ENCODE measurements around the gene TNFAIP8L3.
"Not testable (repeated sequence)": the region's sequence is repeated elsewhere in the genome, so short reads cannot be mapped to it uniquely, and the experiment has no call there.

The TNFAIP8L3 gene

DNA sequence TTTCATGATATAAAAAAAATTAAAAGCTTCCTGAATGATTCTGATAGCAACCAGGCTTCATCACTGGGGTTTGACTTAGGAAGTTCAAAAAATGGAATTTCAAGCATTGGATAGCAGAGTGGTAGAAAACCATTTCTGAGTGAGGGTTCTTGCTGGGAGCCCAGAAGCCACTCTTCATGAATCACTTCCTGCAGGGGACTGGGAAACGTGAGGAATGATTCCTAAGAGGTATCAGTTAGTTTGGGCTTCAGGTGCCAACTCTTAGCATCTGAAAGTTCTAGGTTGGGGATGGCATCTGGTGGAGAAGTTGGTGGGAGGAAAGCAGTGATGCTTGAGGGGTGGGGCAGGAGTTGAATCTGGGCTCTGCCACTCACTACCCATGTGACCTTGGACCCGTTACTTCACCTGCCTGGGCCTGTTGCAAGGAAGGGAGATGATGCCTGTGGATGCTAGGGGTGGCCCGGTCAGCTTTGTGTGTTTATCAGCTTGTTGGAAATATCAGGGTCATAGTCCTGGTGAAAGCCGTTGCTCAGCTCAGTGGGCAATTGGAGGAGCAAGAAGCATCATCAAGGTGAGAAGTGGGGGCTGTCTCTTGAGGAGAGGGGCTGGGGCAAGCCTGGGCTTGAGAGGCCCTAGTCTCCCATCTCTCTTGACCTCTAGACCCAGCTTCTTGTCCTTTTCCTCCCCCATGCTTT is 37.0 kb upstream of the TNFAIP8L3 start:
- TF ChIP-seq TAF1 (IDR thresholded peaks at IDR 0.05; ENCODE audit: borderline replicate concordance, low read depth, low read length) = no peak
- TF ChIP-seq POLR2AphosphoS5 (IDR thresholded peaks at IDR 0.05; ENCODE audit: low read depth, low read length) = no peak
- no peak for TF ChIP-seq POLR2A (IDR thresholded peaks at IDR 0.05; ENCODE audit: low read depth, low read length)
- FAIRE-seq (no peak), DNase-seq (ENCODE audit: insufficient read length) (no peak)

GRCh38 chr15:51130344-51130743 is 35.6 kb upstream of the TNFAIP8L3 start:
- no peak for TF ChIP-seq POLR2A (IDR thresholded peaks at IDR 0.05; ENCODE audit: low read depth, low read length)
- no peak for TF ChIP-seq TAF1 (IDR thresholded peaks at IDR 0.05; ENCODE audit: borderline replicate concordance, low read depth, low read length)
- no peak for FAIRE-seq
- no peak for DNase-seq (ENCODE audit: insufficient read length)

- no peak for TF ChIP-seq TAF1 (IDR thresholded peaks at IDR 0.05; ENCODE audit: borderline replicate concordance, low read depth, low read length)
- no peak for TF ChIP-seq POLR2A (IDR thresholded peaks at IDR 0.05; ENCODE audit: low read depth, low read length)
- no peak for TF ChIP-seq POLR2AphosphoS5 (IDR thresholded peaks at IDR 0.05; ENCODE audit: low read depth, low read length)
- DNase-seq (ENCODE audit: insufficient read length) = no peak
- FAIRE-seq = no peak
Measured at GRCh38 chr15:51129535-51130188, 35.0 kb upstream of the TNFAIP8L3 start.

GRCh38 chr15:51128701-51129100 is 34.0 kb upstream of the TNFAIP8L3 start:
- DNase-seq (ENCODE audit: insufficient read length) (no peak), FAIRE-seq (no peak)
- TF ChIP-seq POLR2A (IDR thresholded peaks at IDR 0.05; ENCODE audit: low read depth, low read length) = no peak
- TF ChIP-seq TAF1 (IDR thresholded peaks at IDR 0.05; ENCODE audit: borderline replicate concordance, low read depth, low read length) = no peak
- TF ChIP-seq POLR2AphosphoS5 (IDR thresholded peaks at IDR 0.05; ENCODE audit: low read depth, low read length) = no peak

DNA sequence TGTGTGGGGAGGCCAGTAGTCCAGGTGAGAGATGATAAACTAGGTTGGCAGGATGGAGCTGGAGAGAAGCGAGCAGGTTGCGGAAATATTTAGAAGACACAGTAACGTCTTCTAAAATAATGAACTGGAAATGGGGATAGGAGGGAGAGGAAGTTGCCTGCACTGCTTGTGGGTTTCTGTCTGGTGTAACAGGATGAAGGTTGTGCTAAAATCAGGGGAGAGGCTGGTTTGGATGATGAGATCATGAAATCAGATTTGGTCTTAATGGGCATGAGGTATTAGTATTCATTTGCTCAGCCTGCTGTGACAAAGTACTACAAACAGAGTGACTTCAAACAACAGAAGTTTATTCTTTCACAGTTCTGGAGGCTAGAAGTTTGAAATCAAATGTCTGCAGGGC is 32.1 kb upstream of the TNFAIP8L3 start:
- FAIRE-seq (no peak), DNase-seq (ENCODE audit: insufficient read length) (no peak)
- TF ChIP-seq POLR2A (IDR thresholded peaks at IDR 0.05; ENCODE audit: low read depth, low read length) = no peak
- TF ChIP-seq TAF1 (IDR thresholded peaks at IDR 0.05; ENCODE audit: borderline replicate concordance, low read depth, low read length) = no peak
- TF ChIP-seq POLR2AphosphoS5 (IDR thresholded peaks at IDR 0.05; ENCODE audit: low read depth, low read length) = no peak

DNA sequence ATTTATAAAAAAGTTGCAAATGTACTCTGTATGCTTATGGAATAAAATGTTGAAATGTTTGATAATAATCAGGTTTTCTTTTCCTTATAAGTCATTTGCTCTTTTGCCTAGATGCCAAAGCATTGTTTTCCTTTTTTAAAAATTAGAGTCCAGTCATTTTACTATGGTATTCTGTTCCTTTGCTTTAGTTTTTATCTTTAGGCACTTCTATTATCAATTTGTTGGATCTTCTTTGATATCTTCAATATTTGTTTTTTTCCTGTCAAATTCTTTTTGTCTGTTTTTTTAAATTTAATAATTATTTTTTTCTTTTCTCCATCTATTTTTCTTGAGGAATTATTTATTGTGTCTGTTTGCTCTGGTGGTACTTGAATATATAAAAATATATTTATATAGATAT is 28.3 kb upstream of the TNFAIP8L3 start:
- not testable (repeated sequence) for FAIRE-seq; DNase-seq (ENCODE audit: insufficient read length)

DNA sequence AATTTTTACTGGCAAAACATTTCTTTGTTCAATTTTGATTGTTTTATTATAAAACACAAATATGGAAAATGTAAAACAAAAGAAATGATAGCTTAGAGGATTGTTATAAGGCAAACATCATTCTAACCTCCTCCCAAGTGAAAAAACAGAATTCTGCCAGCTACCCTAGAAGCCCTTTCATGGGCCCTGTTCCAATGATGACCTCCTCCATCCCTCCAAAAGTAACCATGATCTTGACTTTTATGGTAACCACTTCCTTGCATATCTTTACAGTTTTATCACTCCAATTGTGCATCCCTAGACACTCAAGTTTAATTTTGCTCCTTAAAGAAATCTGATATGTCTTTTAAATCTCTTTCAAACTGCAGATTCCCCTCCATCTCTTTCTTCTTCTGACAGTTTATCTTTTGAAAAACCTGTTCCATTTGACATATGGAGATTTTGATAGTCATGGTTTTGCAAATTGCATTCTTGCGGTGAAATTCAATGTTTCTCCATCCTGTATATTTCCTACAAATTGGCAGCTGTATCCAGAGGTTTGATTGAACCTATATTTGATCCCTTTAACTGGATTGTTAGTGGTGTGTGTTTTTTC is 27.0 kb upstream of the TNFAIP8L3 start:
- no peak for TF ChIP-seq POLR2AphosphoS5 (IDR thresholded peaks at IDR 0.05; ENCODE audit: low read depth, low read length)
- no peak for TF ChIP-seq POLR2A (IDR thresholded peaks at IDR 0.05; ENCODE audit: low read depth, low read length)
- no peak for TF ChIP-seq TAF1 (IDR thresholded peaks at IDR 0.05; ENCODE audit: borderline replicate concordance, low read depth, low read length)
- no peak for DNase-seq (ENCODE audit: insufficient read length)
- peak; percentile 73 for FAIRE-seq

DNA sequence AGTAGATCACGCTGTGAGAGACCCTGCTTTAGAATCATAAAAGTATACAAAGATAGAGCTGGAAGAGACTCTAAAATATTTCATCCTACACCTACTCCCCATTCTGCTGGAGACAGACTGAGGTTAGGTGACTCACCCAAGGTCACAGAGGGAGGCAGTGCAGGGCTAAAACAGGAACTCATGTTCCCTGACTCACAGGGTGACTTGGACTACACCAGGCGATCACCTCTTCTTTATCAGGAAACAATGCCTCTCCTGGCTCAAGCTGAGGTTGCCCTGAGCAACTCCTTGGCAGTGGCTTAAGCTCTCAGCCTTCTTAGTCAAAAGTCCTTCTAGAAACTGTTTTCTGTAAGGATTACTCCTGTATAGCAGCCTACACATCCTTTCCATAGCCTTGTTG is 26.4 kb upstream of the TNFAIP8L3 start:
- no peak for FAIRE-seq
- TF ChIP-seq TAF1 (IDR thresholded peaks at IDR 0.05; ENCODE audit: borderline replicate concordance, low read depth, low read length) = no peak
- no peak for TF ChIP-seq POLR2AphosphoS5 (IDR thresholded peaks at IDR 0.05; ENCODE audit: low read depth, low read length)
- TF ChIP-seq POLR2A (IDR thresholded peaks at IDR 0.05; ENCODE audit: low read depth, low read length) = no peak
- no peak for DNase-seq (ENCODE audit: insufficient read length)

- no peak for DNase-seq (ENCODE audit: insufficient read length)
- TF ChIP-seq POLR2AphosphoS5 (IDR thresholded peaks at IDR 0.05; ENCODE audit: low read depth, low read length) (no peak), TAF1 (IDR thresholded peaks at IDR 0.05; ENCODE audit: borderline replicate concordance, low read depth, low read length) (no peak), POLR2A (IDR thresholded peaks at IDR 0.05; ENCODE audit: low read depth, low read length) (no peak)
- FAIRE-seq = no peak
Measured at GRCh38 chr15:51119120-51119519, 24.4 kb upstream of the TNFAIP8L3 start.

- no peak for FAIRE-seq
- TF ChIP-seq TAF1 (IDR thresholded peaks at IDR 0.05; ENCODE audit: borderline replicate concordance, low read depth, low read length) = no peak
- TF ChIP-seq POLR2AphosphoS5 (IDR thresholded peaks at IDR 0.05; ENCODE audit: low read depth, low read length) = no peak
- no peak for TF ChIP-seq POLR2A (IDR thresholded peaks at IDR 0.05; ENCODE audit: low read depth, low read length)
- no peak for DNase-seq (ENCODE audit: insufficient read length)
Measured at GRCh38 chr15:51117270-51117669, 22.6 kb upstream of the TNFAIP8L3 start.

GRCh38 chr15:51114437-51115119 is 19.9 kb upstream of the TNFAIP8L3 start:
- no peak for FAIRE-seq
- no peak for DNase-seq (ENCODE audit: insufficient read length)
- TF ChIP-seq POLR2AphosphoS5 (IDR thresholded peaks at IDR 0.05; ENCODE audit: low read depth, low read length) (no peak), TAF1 (IDR thresholded peaks at IDR 0.05; ENCODE audit: borderline replicate concordance, low read depth, low read length) (no peak), POLR2A (IDR thresholded peaks at IDR 0.05; ENCODE audit: low read depth, low read length) (no peak)

GRCh38 chr15:51112078-51112477 is 17.4 kb upstream of the TNFAIP8L3 start:
- FAIRE-seq (no peak), DNase-seq (ENCODE audit: insufficient read length) (no peak)
- TF ChIP-seq POLR2A (IDR thresholded peaks at IDR 0.05; ENCODE audit: low read depth, low read length) (no peak), POLR2AphosphoS5 (IDR thresholded peaks at IDR 0.05; ENCODE audit: low read depth, low read length) (no peak), TAF1 (IDR thresholded peaks at IDR 0.05; ENCODE audit: borderline replicate concordance, low read depth, low read length) (no peak)

Measured in GM12892 (cell line).